HepG2 (cell line): ENCODE measurements around the gene MAML1. TPM values are rescaled to one million over a fixed set of nuclear protein-coding genes. Genes with fewer than 3 reads are reported as not detected.

ENCODE experiments used
- AKAP8 ChIP-seq: sonication (generic); formaldehyde crosslinking; IDR thresholded peaks from 2 replicates; pipeline ENCODE4 v1.5.1; 2020; ENCODE audit warnings: mild to moderate bottlenecking, missing genetic modification reagents
- ETV5 ChIP-seq: IDR thresholded peaks from 2 replicates; pipeline ENCODE4 v1.6.1; 2018; ENCODE audit warnings: missing biosample characterization, missing genetic modification reagents, inconsistent platforms, borderline replicate concordance
- HMGXB4 ChIP-seq, 2 experiments: sonication (generic) in 1 of 2; formaldehyde crosslinking in 1 of 2; IDR thresholded peaks; 2 replicates each; pipeline versions ENCODE4 v1.4.0 to v1.6.1; 2018 to 2020; ENCODE audit warnings: missing genetic modification reagents in 2 of 2, borderline replicate concordance in 1 of 2, low read depth in 1 of 2, mild to moderate bottlenecking in 1 of 2, missing biosample characterization in 1 of 2
- HOXA3 ChIP-seq: sonication (generic); formaldehyde crosslinking; IDR thresholded peaks from 2 replicates; pipeline ENCODE4 v1.5.0; 2020; ENCODE audit warnings: missing genetic modification reagents
- RAD21 ChIP-seq: fragments of 450-650 bp; formaldehyde crosslinking; IDR thresholded peaks from 2 replicates; pipeline ENCODE4 v1.5.0; 2020; ENCODE audit warnings: mild to moderate bottlenecking
- RBFOX2 ChIP-seq: fragments of 200-400 bp; formaldehyde crosslinking; IDR thresholded peaks from 2 replicates; pipeline ENCODE4 v1.6.1; 2017; ENCODE audit warnings: low read depth, mild to moderate bottlenecking, low read length
- SNAI1 ChIP-seq: sonication (generic); formaldehyde crosslinking; IDR thresholded peaks from 2 replicates; pipeline ENCODE4 v1.5.0; 2020; ENCODE audit warnings: mild to moderate bottlenecking, missing genetic modification reagents, borderline replicate concordance
- STAG1 ChIP-seq: sonication (generic); formaldehyde crosslinking; IDR thresholded peaks from 2 replicates; pipeline ENCODE4 v1.4.0; 2020; ENCODE audit warnings: missing genetic modification reagents
- WIZ ChIP-seq: sonication (generic); formaldehyde crosslinking; IDR thresholded peaks from 2 replicates; pipeline ENCODE4 v1.5.1; 2020; ENCODE audit warnings: mild to moderate bottlenecking, missing genetic modification reagents
- XRCC5 ChIP-seq: fragments of 200-400 bp; formaldehyde crosslinking; optimal IDR thresholded peaks from 2 replicates; pipeline ENCODE3; 2017; ENCODE audit warnings: mild to moderate bottlenecking, low read length
- ZBTB3 ChIP-seq: sonication (generic); formaldehyde crosslinking; IDR thresholded peaks from 2 replicates; pipeline ENCODE4 v1.4.0; 2020; ENCODE audit warnings: low read depth, mild to moderate bottlenecking, moderate library complexity, missing genetic modification reagents, borderline replicate concordance
- ZBTB33 ChIP-seq: sonication (generic); formaldehyde crosslinking; IDR thresholded peaks from 2 replicates; pipeline ENCODE4 v1.4.0; 2020; ENCODE audit warnings: missing genetic modification reagents
- ZBTB43 ChIP-seq: sonication (generic); formaldehyde crosslinking; conservative IDR thresholded peaks from 2 replicates; pipeline ENCODE4 v1.4.0; 2020; ENCODE audit warnings: missing genetic modification reagents
- ZGPAT ChIP-seq: IDR thresholded peaks from 2 replicates; pipeline ENCODE4 v1.6.1; 2016; ENCODE audit warnings: mild to moderate bottlenecking
- ZNF670 ChIP-seq: sonication (generic); formaldehyde crosslinking; IDR thresholded peaks from 2 replicates; pipeline ENCODE4 v1.8.0; 2022; ENCODE audit warnings: mild to moderate bottlenecking, missing genetic modification reagents, borderline replicate concordance
- ZNF687 ChIP-seq: sonication (generic); formaldehyde crosslinking; IDR thresholded peaks from 2 replicates; pipeline ENCODE4 v1.5.1; 2020; ENCODE audit warnings: mild to moderate bottlenecking, missing genetic modification reagents, moderate library complexity
- ZSCAN21 ChIP-seq: sonication (generic); formaldehyde crosslinking; IDR thresholded peaks from 2 replicates; pipeline ENCODE4 v1.8.0; 2022; ENCODE audit warnings: mild to moderate bottlenecking, missing genetic modification reagents, moderate library complexity, borderline replicate concordance
- polyA plus RNA-seq, 8 experiments: library from polyadenylated mRNA; depleted of rRNA in 3 of 8; stranded (reverse) in 7 of 8; unstranded in 1 of 8; fragments of >200 nt; fragmentation: Illumina TruSeq in 4 of 8; extraction: Trizol in 4 of 8; gene quantifications; 2 replicates each; pipeline versions ENCODE4 v1.2.1 to v1.2.3, GENCODE V29; 2011 to 2016; ENCODE audit warnings: low read depth in 4 of 8, missing spikeins in 1 of 8, mixed read lengths in 1 of 8; ENCODE audit not compliant: insufficient read depth in 1 of 8
- total RNA-seq, 5 experiments: library from RNA; depleted of rRNA; stranded (reverse); fragments of >200 nt; fragmentation: Illumina TruSeq; extraction: Trizol; gene quantifications; 2 replicates each; pipeline ENCODE4 v1.2.3, GENCODE V29; 2016; ENCODE audit warnings: low read depth in 1 of 5

The MAML1 gene
- total and polyA plus RNA-seq, 2 of the 13 experiments (the other 11 are each of a cell fraction or from before 2014, with no cell fraction given): 10.0 to 10.8 TPM

DNA sequence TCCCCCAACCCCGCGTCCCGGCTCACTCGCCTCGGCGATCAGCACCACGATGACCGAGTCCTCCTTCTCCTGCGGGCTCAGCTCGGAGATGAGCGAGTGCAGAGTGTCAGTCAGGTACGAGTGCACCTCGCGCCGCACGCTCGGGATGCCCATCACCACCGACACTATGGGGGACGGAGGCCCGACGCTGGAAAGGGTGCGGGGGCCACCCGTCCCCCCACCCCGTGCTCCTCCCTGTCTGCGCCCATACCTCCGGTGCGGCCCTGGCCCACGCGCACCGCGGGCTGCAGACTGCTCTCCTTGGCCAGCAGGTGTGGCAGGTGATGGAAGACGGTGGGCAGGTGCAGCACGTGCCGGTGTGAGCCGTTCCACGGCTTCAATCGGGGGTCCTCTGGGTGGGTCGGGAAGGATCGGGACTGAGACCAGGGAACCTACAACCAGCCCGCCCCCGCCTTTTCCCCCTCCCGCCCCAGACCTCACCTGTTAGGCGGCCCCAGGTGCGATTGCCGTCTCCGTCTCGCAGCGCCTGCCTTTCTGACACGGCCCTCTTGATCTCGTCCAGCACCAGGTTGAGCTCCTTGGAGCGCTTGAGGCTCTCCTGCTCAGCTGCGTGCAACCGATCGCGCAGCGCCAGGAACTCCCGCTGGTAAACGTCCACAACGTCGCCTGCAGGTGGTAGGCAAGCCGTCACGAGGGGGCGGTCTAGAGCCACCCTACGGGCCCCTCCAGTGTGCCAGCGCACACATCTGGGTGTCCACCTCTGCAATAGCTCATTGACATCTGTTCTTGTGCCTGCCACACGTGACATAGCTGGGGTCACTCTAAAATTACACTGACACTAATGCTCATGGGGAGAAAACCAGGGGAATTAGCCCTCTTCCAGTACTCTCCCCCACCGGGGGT, 68.9 kb downstream of the MAML1 start (continued):
- 0 out of 4 replicates have a peak, but pooled peaks have one; percentile 17 to 38 for TF ChIP-seq HMGXB4 (CRISPR knock-in tag; IDR thresholded peaks at IDR 0.05; ENCODE audit: borderline replicate concordance in 1 of 2, low read depth in 1 of 2)
- peak; percentile 59 for TF ChIP-seq ZNF687 (CRISPR knock-in tag)
- TF ChIP-seq ZBTB33: peak; percentile 100
- no peak for TF ChIP-seq ZBTB3 (CRISPR knock-in tag)
- TF ChIP-seq ZSCAN21 (CRISPR knock-in tag): no peak
- TF ChIP-seq ETV5 (CRISPR knock-in tag): 0 out of 2 replicates have a peak, but pooled peaks have one; percentile 16
- peak; percentile 78 for TF ChIP-seq RBFOX2
- TF ChIP-seq ZBTB43 (CRISPR knock-in tag): no peak
- TF ChIP-seq AKAP8 (CRISPR knock-in tag): peak; percentile 79
- TF ChIP-seq WIZ (CRISPR knock-in tag): no peak
- peak; percentile 36 for TF ChIP-seq XRCC5
- 0 out of 2 replicates have a peak, but pooled peaks have one; percentile 20 for TF ChIP-seq ZGPAT (CRISPR knock-in tag)
- peak; percentile 62 for TF ChIP-seq STAG1 (CRISPR knock-in tag)
- TF ChIP-seq ZNF670 (CRISPR knock-in tag): no peak
- TF ChIP-seq HOXA3 (CRISPR knock-in tag): peak; percentile 65; the same call in 1 of the 2 replicates
- TF ChIP-seq SNAI1 (CRISPR knock-in tag): no peak
- TF ChIP-seq RAD21 (CRISPR knock-in tag): peak; percentile 60
